Ascending aorta (tissue), 2 donors: ENCODE data around the gene STX8. TPM values are rescaled to one million over a fixed set of nuclear protein-coding genes. Genes with fewer than 3 reads are reported as not detected.

Source experiments
- DNase-seq, 2 donors: peaks; one replicate each; pipeline ENCODE4 v3.0.0-alpha.2; 2019; ENCODE audit warnings: low spot score in 2 of 2
- H3K27ac ChIP-seq, 2 donors: fragments of 200-600 bp; sonication (generic); one replicate each; pipeline ENCODE4 v1.5.1; 2016 to 2017; ENCODE audit warnings: mild to moderate bottlenecking in 1 of 2
- H3K27me3 ChIP-seq: fragments of 200-600 bp; sonication (generic); one replicate; pipeline ENCODE4 v1.5.1; 2017
- H3K36me3 ChIP-seq, 2 donors: fragments of 200-600 bp; sonication (generic); one replicate each; pipeline ENCODE4 v1.5.1; 2016
- H3K4me1 ChIP-seq, 2 donors: fragments of 200-600 bp; sonication (generic); one replicate each; pipeline ENCODE4 v1.5.1; 2016 to 2017; ENCODE audit warnings: mild to moderate bottlenecking in 1 of 2
- H3K4me3 ChIP-seq, 2 donors: fragments of 200-600 bp; sonication (generic); one replicate each; pipeline ENCODE4 v1.5.1; 2016 to 2017; ENCODE audit warnings: mild to moderate bottlenecking in 1 of 2
- H3K9me3 ChIP-seq, 2 donors: fragments of 200-600 bp; sonication (generic); one replicate each; pipeline ENCODE4 v1.5.1; 2016
- intact Hi-C: fragments of 100-400 bp; cut with DNase I; formaldehyde crosslinking; loops from one replicate; pipeline ENCODE4 v1.15.1; 2023
- total RNA-seq: library from RNA; depleted of rRNA; stranded (reverse); fragments of >200 nt; gene quantifications from one replicate; pipeline ENCODE4 v1.1.0, GENCODE V29; 2016
- TF ChIP-seq, protein P1 (sequence below), 3 experiments: fragments of 200-600 bp in 2 of 3; fragments of 450-650 bp in 1 of 3; sonication (generic) in 2 of 3; IDR thresholded peaks; one replicate each; pipeline ENCODE4 v1.5.1; 2016 to 2019; ENCODE audit warnings: antibody characterized with exemption in 3 of 3, mild to moderate bottlenecking in 1 of 3, moderate library complexity in 1 of 3

Gene STX8
- total RNA-seq, 1 donor from 2014 or later, result 7.6 TPM

GRCh38 chr17:9292561-9292941 is 283.1 kb downstream of the STX8 start:
- Histone ChIP-seq H3K9me3 (no peaks in the 10 kb centered on the region), H3K4me1 (peaks cover 3 to 15% of the 10 kb centered on the region in 2 donors), H3K4me3 (no peak overlapping the region), H3K27me3 (no peaks in the 10 kb centered on the region), H3K27ac (peak overlapping the region; percentile 80 to 83), H3K36me3 (no peaks in the 10 kb centered on the region)
- TF ChIP-seq, protein P1, sequence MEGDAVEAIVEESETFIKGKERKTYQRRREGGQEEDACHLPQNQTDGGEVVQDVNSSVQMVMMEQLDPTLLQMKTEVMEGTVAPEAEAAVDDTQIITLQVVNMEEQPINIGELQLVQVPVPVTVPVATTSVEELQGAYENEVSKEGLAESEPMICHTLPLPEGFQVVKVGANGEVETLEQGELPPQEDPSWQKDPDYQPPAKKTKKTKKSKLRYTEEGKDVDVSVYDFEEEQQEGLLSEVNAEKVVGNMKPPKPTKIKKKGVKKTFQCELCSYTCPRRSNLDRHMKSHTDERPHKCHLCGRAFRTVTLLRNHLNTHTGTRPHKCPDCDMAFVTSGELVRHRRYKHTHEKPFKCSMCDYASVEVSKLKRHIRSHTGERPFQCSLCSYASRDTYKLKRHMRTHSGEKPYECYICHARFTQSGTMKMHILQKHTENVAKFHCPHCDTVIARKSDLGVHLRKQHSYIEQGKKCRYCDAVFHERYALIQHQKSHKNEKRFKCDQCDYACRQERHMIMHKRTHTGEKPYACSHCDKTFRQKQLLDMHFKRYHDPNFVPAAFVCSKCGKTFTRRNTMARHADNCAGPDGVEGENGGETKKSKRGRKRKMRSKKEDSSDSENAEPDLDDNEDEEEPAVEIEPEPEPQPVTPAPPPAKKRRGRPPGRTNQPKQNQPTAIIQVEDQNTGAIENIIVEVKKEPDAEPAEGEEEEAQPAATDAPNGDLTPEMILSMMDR (IDR thresholded peaks at IDR 0.05), result no peak
- DNase-seq, result no peak
- intact Hi-C loops, result loop anchor here (1.0 to 5.0 kb wide), 4 partner anchors 55 to 289 kb away; no protein-coding TSS in a partner anchor

GRCh38 chr17:9291912-9292560 is 283.6 kb downstream of the STX8 start:
- peak in 1 of 2 donors; percentile 72 for DNase-seq
- intact Hi-C loops, result loop anchor here (1.0 to 5.0 kb wide), 4 partner anchors 55 to 289 kb away; no protein-coding TSS in a partner anchor
- H3K27me3 ChIP-seq, result no peaks in the 10 kb centered on the region
- peak overlapping the region; percentile 80 to 83 for H3K27ac ChIP-seq
- no peaks in the 10 kb centered on the region for H3K36me3 ChIP-seq
- peaks cover 3 to 15% of the 10 kb centered on the region in 2 donors for H3K4me1 ChIP-seq
- H3K9me3 ChIP-seq, result no peaks in the 10 kb centered on the region
- TF ChIP-seq, protein P1 (IDR thresholded peaks at IDR 0.05), result peak; percentile 74 to 77 (median 75)
- no peak overlapping the region for H3K4me3 ChIP-seq

- intact Hi-C loops, result loop anchor here (5.0 kb wide), 3 partner anchors 53 to 173 kb away; no protein-coding TSS in a partner anchor
- H3K4me1 ChIP-seq, result peaks cover 3 to 15% of the 10 kb centered on the region in 2 donors
- no peak for DNase-seq
- H3K27ac ChIP-seq, result no peak overlapping the region
- no peaks in the 10 kb centered on the region for H3K36me3 ChIP-seq
- H3K9me3 ChIP-seq, result no peaks in the 10 kb centered on the region
- TF ChIP-seq, protein P1 (IDR thresholded peaks at IDR 0.05), result no peak
- no peak overlapping the region for H3K4me3 ChIP-seq
- no peaks in the 10 kb centered on the region for H3K27me3 ChIP-seq
Observed at GRCh38 chr17:9290226-9290613, 285.4 kb downstream of the STX8 start.

- intact Hi-C loops, result no loop called here
- Histone ChIP-seq H3K4me1 (peaks cover 0 to 7% of the 10 kb centered on the region in 2 donors), H3K27me3 (no peaks in the 10 kb centered on the region), H3K36me3 (no peaks in the 10 kb centered on the region), H3K4me3 (no peak overlapping the region), H3K9me3 (no peaks in the 10 kb centered on the region), H3K27ac (no peak overlapping the region)
- DNase-seq, result no peak
- TF ChIP-seq, protein P1 (IDR thresholded peaks at IDR 0.05), result no peak
Observed at GRCh38 chr17:9287306-9287705, 288.3 kb downstream of the STX8 start.

- Histone ChIP-seq H3K27ac (no peak overlapping the region), H3K27me3 (no peaks in the 10 kb centered on the region), H3K36me3 (no peaks in the 10 kb centered on the region), H3K9me3 (no peaks in the 10 kb centered on the region), H3K4me1 (no peaks in the 10 kb centered on the region), H3K4me3 (no peak overlapping the region)
- no peak for DNase-seq
- intact Hi-C loops, result no loop called here
- TF ChIP-seq, protein P1 (IDR thresholded peaks at IDR 0.05), result no peak
Observed at GRCh38 chr17:9286434-9286833, 289.2 kb downstream of the STX8 start.
